Chondrocyte (in vitro differentiated cells): ENCODE data around the gene NSD2. TPM values are rescaled to one million over a fixed set of nuclear protein-coding genes. Genes with fewer than 3 reads are reported as not detected.
A peak's percentile ranks its signal among the peaks of the same experiment; 100 is the strongest.
"Not testable (repeated sequence)": the region's sequence is repeated elsewhere in the genome, so short reads cannot be mapped to it uniquely, and the experiment has no call there.

ENCODE experiments used
- DNase-seq: peaks from one replicate; pipeline ENCODE4 v3.0.0; 2021; ENCODE audit warnings: mixed read lengths, low spot score
- H3K27ac Mint-ChIP-seq: one replicate; pipeline ENCODE4 v1.8.0; 2021; ENCODE audit warnings: mild to moderate bottlenecking, moderate library complexity, mixed read lengths; ENCODE audit not compliant: unreplicated experiment
- H3K27me3 Mint-ChIP-seq: 2 replicates; pipeline ENCODE4 v1.8.0; 2021; ENCODE audit warnings: low read depth, mixed read lengths
- H3K36me3 Mint-ChIP-seq: 2 replicates; pipeline ENCODE4 v1.8.0; 2021; ENCODE audit warnings: low read depth, mixed read lengths
- H3K4me1 Mint-ChIP-seq: 2 replicates; pipeline ENCODE4 v1.8.0; 2021; ENCODE audit warnings: low read depth, mild to moderate bottlenecking, mixed read lengths
- H3K4me3 Mint-ChIP-seq: one replicate; pipeline ENCODE4 v1.8.0; 2021; ENCODE audit warnings: mild to moderate bottlenecking, moderate library complexity, mixed read lengths; ENCODE audit not compliant: unreplicated experiment
- H3K9me3 Mint-ChIP-seq: 2 replicates; pipeline ENCODE4 v1.8.0; 2021; ENCODE audit warnings: low read depth, mixed read lengths
- total RNA-seq: library from RNA; stranded (reverse); gene quantifications from 3 replicates; pipeline ENCODE4 v1.2.1, GENCODE V29; 2021
- TF ChIP-seq, protein P1 (sequence below): fragments of 200-600 bp; sonication (generic); IDR thresholded peaks from 2 replicates; pipeline ENCODE4 v1.5.0; 2021; ENCODE audit warnings: antibody characterized with exemption, mild to moderate bottlenecking, moderate library complexity

The NSD2 gene
- total RNA-seq, 1 donor from 2014 or later, result 53.5 TPM

DNA sequence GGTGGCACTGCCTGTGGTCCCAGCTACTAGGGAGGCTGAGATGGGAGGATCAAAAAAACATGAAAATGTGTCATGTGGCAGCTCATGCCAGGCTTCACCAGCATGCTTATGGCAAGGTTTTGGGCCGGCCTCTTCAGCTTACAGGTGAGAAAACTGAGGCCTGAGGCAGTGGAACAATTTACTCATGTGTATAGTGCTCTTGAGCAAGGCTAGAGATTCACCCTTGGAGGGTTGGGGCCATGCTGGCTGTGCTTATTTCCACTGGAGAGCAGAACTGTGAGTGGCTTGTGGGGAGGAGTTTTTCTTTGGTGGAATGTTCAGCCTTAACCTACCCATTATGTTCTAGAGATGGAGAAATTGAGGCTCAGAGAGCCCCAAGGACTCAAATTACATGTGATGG lies 31.8 kb downstream of the NSD2 start:
- H3K27me3 Mint-ChIP-seq, result no peaks in the 10 kb centered on the region

DNA sequence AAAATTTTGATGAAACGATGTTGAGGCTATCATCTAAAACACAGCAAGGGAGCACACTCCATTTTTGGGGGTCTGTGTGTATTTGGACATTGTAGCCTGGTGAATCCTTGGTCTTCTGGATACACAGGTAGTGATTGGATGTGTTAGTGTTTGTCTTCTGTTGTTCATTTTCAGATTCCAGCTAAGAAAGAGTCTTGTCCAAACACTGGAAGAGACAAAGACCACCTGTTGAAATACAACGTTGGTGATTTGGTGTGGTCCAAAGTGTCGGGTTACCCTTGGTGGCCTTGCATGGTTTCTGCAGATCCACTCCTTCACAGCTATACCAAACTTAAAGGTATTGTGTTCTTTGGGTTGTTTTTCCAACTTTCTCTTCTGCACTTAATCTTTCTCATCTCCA lies 32.8 kb downstream of the NSD2 start:
- Mint-ChIP-seq H3K27me3 (no peaks in the 10 kb centered on the region), H3K9me3 (no peaks in the 10 kb centered on the region), H3K36me3 (peaks cover 14% of the 10 kb centered on the region), H3K27ac (no peak overlapping the region), H3K4me3 (no peak overlapping the region), H3K4me1 (peaks cover 4% of the 10 kb centered on the region)
- TF ChIP-seq, protein P1, sequence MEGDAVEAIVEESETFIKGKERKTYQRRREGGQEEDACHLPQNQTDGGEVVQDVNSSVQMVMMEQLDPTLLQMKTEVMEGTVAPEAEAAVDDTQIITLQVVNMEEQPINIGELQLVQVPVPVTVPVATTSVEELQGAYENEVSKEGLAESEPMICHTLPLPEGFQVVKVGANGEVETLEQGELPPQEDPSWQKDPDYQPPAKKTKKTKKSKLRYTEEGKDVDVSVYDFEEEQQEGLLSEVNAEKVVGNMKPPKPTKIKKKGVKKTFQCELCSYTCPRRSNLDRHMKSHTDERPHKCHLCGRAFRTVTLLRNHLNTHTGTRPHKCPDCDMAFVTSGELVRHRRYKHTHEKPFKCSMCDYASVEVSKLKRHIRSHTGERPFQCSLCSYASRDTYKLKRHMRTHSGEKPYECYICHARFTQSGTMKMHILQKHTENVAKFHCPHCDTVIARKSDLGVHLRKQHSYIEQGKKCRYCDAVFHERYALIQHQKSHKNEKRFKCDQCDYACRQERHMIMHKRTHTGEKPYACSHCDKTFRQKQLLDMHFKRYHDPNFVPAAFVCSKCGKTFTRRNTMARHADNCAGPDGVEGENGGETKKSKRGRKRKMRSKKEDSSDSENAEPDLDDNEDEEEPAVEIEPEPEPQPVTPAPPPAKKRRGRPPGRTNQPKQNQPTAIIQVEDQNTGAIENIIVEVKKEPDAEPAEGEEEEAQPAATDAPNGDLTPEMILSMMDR, result no peak
- no peak for DNase-seq

More for the DNA sequence above, 31.8 kb downstream of the NSD2 start:
- H3K9me3 Mint-ChIP-seq, result no peaks in the 10 kb centered on the region
- H3K4me3 Mint-ChIP-seq, result no peak overlapping the region
- no peak overlapping the region for H3K27ac Mint-ChIP-seq
- peaks cover 8% of the 10 kb centered on the region for H3K4me1 Mint-ChIP-seq
- TF ChIP-seq, protein P1, result no peak
- DNase-seq, result no peak
- H3K36me3 Mint-ChIP-seq, result peaks cover 12% of the 10 kb centered on the region

DNA sequence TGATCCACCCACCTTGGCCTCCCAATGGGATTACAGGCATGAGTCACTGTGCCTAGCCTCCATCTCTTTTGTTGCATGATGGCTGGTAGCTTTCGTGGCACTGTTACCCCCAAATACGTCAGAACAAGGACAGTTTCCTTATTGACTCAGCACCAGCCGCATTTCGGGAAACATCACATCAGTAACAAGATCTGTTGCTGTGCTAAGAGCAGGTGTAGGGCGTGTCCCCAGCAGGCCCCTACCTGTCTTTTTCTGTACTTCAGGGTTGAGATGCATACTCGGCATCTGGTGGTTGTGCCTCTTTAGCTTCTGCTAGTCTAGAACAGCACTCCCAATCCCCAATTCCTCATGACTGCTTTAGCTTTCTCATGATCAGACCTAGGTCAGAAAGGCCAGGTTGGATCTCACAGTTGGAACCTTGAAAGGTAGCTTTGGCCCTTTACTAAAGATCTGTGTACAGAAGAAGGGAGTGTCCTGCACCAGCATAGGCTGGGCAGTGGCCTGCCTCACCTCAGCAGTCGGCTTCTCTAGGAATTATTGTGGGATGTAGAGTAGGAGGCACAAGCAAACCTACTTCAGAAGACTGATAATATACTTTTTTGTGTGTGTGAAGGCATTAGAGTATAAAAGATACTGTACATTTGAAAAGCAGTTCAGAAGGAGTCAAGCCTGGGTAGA lies 36.8 kb downstream of the NSD2 start:
- TF ChIP-seq, protein P1, result no peak
- peaks cover 12% of the 10 kb centered on the region for H3K36me3 Mint-ChIP-seq
- no peaks in the 10 kb centered on the region for H3K9me3 Mint-ChIP-seq
- H3K27ac Mint-ChIP-seq, result no peak overlapping the region
- H3K4me1 Mint-ChIP-seq, result peaks cover 7% of the 10 kb centered on the region
- no peaks in the 10 kb centered on the region for H3K27me3 Mint-ChIP-seq
- H3K4me3 Mint-ChIP-seq, result no peak overlapping the region
- DNase-seq, result no peak

DNA sequence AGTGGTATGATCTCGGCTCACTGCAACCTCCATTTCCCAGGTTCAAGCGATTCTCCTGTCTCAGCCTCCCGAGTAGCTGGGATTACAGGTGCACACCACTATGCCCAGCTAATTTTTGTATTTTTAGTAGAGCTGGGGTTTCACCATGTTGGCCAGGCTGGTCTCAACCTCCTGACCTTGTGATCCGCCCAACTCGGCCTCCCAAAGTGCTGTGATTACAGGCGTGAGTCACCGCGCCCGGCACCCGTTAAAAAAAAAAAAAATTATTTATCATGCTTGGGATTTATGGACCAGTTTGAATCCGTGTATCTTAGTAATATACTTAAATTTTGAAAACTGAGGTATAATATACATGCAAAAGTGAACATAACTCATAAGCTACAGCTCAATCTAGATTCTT lies 38.5 kb downstream of the NSD2 start:
- DNase-seq, result not testable (repeated sequence)
- Mint-ChIP-seq H3K4me1 (peaks cover 13% of the 10 kb centered on the region), H3K36me3 (peaks cover 13% of the 10 kb centered on the region)

DNA sequence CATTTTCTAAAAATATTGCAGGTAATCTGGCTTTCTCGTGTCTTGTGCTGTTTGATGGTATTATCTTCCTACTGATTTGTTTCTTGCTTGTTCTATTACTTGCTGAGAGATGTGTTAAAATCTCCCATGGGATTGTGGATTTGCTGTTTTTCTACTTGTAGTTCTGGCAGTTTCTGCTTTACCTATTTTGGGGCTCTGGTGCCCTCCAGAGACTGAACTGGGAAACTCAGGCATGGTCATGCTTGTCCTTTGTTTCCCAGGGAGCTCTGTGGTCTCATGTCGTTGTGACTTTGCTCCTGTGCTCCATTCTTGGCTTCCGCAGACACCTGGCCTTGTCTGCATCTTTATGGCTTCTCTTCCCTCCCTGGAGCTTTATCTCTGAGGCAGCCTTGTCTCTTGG lies 39.5 kb downstream of the NSD2 start:
- no peak for DNase-seq
- Mint-ChIP-seq H3K27me3 (no peaks in the 10 kb centered on the region), H3K4me3 (no peak overlapping the region), H3K27ac (peak overlapping the region; percentile 65), H3K9me3 (no peaks in the 10 kb centered on the region), H3K4me1 (peaks cover 14% of the 10 kb centered on the region), H3K36me3 (peaks cover 12% of the 10 kb centered on the region)
- TF ChIP-seq, protein P1, result peak; percentile 83

More for the DNA sequence above, 38.5 kb downstream of the NSD2 start:
- H3K27me3 Mint-ChIP-seq, H3K9me3 Mint-ChIP-seq, H3K4me3 Mint-ChIP-seq, H3K27ac Mint-ChIP-seq: not testable (repeated sequence)

DNA sequence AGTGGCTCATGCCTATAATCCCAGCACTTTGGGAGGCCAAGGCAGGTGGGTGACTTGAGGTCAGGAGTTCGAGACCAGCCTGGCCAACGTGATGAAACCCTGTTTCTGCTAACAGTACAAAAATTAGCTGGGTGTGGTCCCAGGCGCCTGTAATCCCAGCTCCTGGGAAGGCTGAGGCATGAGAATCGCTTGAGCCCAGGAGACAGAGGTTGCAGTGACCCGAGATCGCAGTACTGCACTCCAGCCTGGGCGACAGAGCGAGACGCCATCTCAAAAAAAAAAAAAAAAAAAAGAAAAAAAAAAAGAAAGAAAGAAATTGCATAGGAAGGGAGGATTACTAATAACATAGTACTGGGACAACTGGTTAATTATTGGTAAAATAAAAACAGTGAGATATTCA lies 40.1 kb downstream of the NSD2 start:
- Mint-ChIP-seq H3K36me3 (peaks cover 12% of the 10 kb centered on the region), H3K4me1 (peaks cover 14% of the 10 kb centered on the region)
- not testable (repeated sequence) for H3K4me3 Mint-ChIP-seq, H3K27ac Mint-ChIP-seq, H3K27me3 Mint-ChIP-seq, H3K9me3 Mint-ChIP-seq, DNase-seq
